ENCODE results near the gene KCNS3. TPM values are rescaled to one million over a fixed set of nuclear protein-coding genes. Genes with fewer than 3 reads are reported as not detected.

KCNS3 gene
- total RNA-seq, 1 donor from 2014 or later: 10.0 TPM

- Mint-ChIP-seq H3K4me3 (no peak overlapping the region), H3K9me3 (no peaks in the 10 kb centered on the region), H3K27me3 (ENCODE audit: insufficient read depth, low read depth) (peaks cover 3% of the 10 kb centered on the region), H3K27ac (no peak overlapping the region), H3K36me3 (no peaks in the 10 kb centered on the region), H3K4me1 (peaks cover 13% of the 10 kb centered on the region)
- Histone ChIP-seq H3K79me2 (ENCODE audit: low read depth) (no peaks in the 10 kb centered on the region), H3K9me3 (ENCODE audit: low read depth) (no peaks in the 10 kb centered on the region), H3K9ac (no peak overlapping the region), H4K20me1 (ENCODE audit: low read depth) (no peaks in the 10 kb centered on the region), H3K4me2 (no peak overlapping the region), H3K4me3 (no peak overlapping the region), H3F3A (ENCODE audit: low read depth) (peaks cover 9% of the 10 kb centered on the region), H3K36me3 (no peaks in the 10 kb centered on the region), H3K4me1 (peaks cover 14% of the 10 kb centered on the region), H3K27me3 (no peaks in the 10 kb centered on the region), H3K27ac (no peak overlapping the region), H2AFZ (replicated peaks) (no peak overlapping the region)
- no peak for TF ChIP-seq EZH2 (IDR thresholded peaks at IDR 0.05)
- no peak for TF ChIP-seq CTCF (IDR thresholded peaks at IDR 0.05)
- no peak for TF ChIP-seq EZH2phosphoT487 (IDR thresholded peaks at IDR 0.05)
- no peak for DNase-seq (ENCODE audit: low spot score)
These were observed 32.7 kb upstream of the KCNS3 start for GRCh38 chr2:17845806-17846205.

GRCh38 chr2:17846676-17847075 lies 31.8 kb upstream of the KCNS3 start:
- peaks cover 20% of the 10 kb centered on the region for H3K4me1 Mint-ChIP-seq
- H3K4me3 ChIP-seq: no peak overlapping the region
- no peaks in the 10 kb centered on the region for H3K27me3 ChIP-seq
- H3K36me3 Mint-ChIP-seq: no peaks in the 10 kb centered on the region
- TF ChIP-seq CTCF (IDR thresholded peaks at IDR 0.05) (no peak), EZH2phosphoT487 (IDR thresholded peaks at IDR 0.05) (no peak), EZH2 (IDR thresholded peaks at IDR 0.05) (no peak)
- no peaks in the 10 kb centered on the region for H3K79me2 ChIP-seq (ENCODE audit: low read depth)
- H3K27ac Mint-ChIP-seq: no peak overlapping the region
- H3K9ac ChIP-seq: no peak overlapping the region
- H3K9me3 ChIP-seq (ENCODE audit: low read depth): no peaks in the 10 kb centered on the region
- H3K27ac ChIP-seq: no peak overlapping the region
- no peaks in the 10 kb centered on the region for H4K20me1 ChIP-seq (ENCODE audit: low read depth)
- H3K27me3 Mint-ChIP-seq (ENCODE audit: insufficient read depth, low read depth): peaks cover 3% of the 10 kb centered on the region
- H3K4me1 ChIP-seq: peaks cover 14% of the 10 kb centered on the region
- no peaks in the 10 kb centered on the region for H3K36me3 ChIP-seq
- no peak for DNase-seq (ENCODE audit: low spot score)
- no peaks in the 10 kb centered on the region for H3K9me3 Mint-ChIP-seq
- peaks cover 9% of the 10 kb centered on the region for H3F3A ChIP-seq (ENCODE audit: low read depth)
- H2AFZ ChIP-seq (replicated peaks): no peak overlapping the region
- H3K4me3 Mint-ChIP-seq: no peak overlapping the region
- no peak overlapping the region for H3K4me2 ChIP-seq

- Histone ChIP-seq H3K9ac (no peak overlapping the region), H3K27me3 (no peaks in the 10 kb centered on the region), H3F3A (ENCODE audit: low read depth) (peaks cover 9% of the 10 kb centered on the region), H3K79me2 (ENCODE audit: low read depth) (no peaks in the 10 kb centered on the region), H3K4me2 (no peak overlapping the region), H3K4me3 (no peak overlapping the region), H4K20me1 (ENCODE audit: low read depth) (no peaks in the 10 kb centered on the region), H3K36me3 (no peaks in the 10 kb centered on the region), H3K4me1 (peaks cover 14% of the 10 kb centered on the region), H3K27ac (no peak overlapping the region), H3K9me3 (ENCODE audit: low read depth) (no peaks in the 10 kb centered on the region), H2AFZ (replicated peaks) (no peak overlapping the region)
- Mint-ChIP-seq H3K4me1 (peaks cover 23% of the 10 kb centered on the region), H3K4me3 (no peak overlapping the region), H3K27me3 (ENCODE audit: insufficient read depth, low read depth) (peaks cover 3% of the 10 kb centered on the region), H3K9me3 (no peaks in the 10 kb centered on the region), H3K36me3 (no peaks in the 10 kb centered on the region), H3K27ac (no peak overlapping the region)
- TF ChIP-seq CTCF (IDR thresholded peaks at IDR 0.05): no peak
- TF ChIP-seq EZH2 (IDR thresholded peaks at IDR 0.05): no peak
- no peak for TF ChIP-seq EZH2phosphoT487 (IDR thresholded peaks at IDR 0.05)
- DNase-seq (ENCODE audit: low spot score): no peak
These were observed 31.2 kb upstream of the KCNS3 start for GRCh38 chr2:17847236-17847635.

Data from neural progenitor cell (in vitro differentiated cells).